Pons (tissue), 1 donor: Measurements from ENCODE around the gene PTPRE.

ENCODE experiments used
- DNase-seq: peaks from one replicate; pipeline ENCODE4 v3.0.0-alpha.2; 2016; ENCODE audit warnings: low spot score

The PTPRE gene

DNA sequence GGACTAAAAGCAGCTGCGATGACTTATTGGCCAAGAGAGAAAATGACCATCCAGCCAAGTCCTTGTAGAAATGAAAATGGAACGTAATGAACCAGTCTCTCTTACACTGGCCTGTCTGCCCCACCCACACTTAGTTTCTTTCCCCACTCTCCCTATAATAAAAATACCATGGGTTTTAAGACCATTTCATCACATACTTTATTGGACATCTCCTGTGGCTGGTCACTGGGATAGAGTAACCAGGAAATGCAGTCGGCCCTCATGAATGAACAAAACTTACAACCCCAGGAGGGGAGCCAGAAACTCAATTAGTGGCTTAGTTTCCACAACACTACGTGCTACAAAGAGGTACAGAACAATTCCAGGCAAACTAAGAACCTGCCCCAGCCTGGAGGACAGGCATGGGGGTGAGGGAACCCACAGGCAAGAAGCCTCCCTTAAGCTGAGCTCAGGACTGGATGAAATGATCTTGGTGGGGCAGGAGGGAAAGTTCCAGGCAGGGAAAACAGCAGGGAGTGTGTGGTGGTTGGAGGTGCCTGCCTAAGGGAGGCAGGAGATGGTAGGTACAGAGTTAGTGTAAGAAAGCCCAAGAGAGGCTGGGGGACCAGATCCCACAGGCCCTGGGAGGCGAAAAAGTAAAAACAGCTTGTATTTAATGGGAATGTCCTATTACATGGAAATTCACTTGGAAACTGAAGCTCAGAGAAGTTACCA lies 189.7 kb downstream of the PTPRE start:
- no peak for DNase-seq

DNA sequence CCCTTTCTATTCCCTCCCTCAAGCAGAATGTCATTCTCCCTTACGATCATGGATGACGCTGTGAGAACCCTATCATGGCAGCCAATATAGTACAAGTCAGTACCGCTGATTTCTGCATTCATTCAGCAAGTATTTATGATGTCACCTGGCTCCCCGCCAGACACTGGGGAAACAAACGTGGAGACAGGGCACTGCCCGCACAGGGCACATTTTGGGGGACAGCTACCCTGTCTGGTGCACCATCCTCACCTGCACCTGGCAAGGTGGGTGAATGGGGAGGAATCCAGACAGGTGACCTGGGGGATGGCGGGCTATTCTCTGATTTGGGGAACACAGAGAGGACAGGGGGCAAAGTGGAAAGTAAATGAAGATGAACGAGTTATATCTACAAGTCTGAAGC lies 190.9 kb downstream of the PTPRE start:
- DNase-seq: no peak

DNA sequence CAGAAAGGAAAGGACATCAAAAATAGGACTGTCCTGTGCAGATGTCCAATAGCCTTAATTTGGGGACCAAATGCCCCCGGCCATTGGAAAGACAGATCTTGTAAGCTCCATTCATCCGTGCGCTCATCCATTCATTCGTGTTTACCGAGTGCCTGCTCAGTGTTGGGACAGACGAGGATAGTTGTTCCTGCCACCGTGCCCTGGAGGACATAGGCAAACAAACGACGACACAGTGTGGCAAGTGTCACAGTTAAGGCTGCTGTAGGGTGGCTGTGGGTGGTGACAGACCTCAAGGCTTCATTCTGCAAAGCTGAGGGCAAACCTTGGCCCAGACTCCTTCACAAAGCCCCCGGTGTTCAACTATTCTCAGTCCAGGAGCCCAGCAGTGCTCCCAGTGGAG lies 191.7 kb downstream of the PTPRE start:
- no peak for DNase-seq

DNA sequence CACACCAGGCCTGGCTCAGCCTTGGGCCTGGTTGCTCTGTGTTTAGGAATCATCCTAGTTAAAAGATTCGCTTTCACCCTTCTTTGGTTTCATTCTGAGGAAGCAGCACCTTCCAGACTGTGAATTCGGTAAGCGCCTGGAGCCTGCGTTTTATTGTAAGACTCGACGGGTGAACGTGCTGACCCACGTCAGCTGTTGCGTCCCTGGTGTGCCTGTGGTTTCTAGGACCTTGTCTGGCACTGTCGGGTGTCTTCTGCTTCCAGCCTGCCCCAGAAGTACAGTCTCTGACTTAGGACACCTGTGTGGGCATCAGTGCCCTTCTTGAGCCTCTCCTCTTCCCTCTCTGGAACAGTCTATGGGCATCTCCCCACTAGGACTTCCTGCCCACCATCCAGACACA lies 193.0 kb downstream of the PTPRE start:
- DNase-seq: no peak

DNA sequence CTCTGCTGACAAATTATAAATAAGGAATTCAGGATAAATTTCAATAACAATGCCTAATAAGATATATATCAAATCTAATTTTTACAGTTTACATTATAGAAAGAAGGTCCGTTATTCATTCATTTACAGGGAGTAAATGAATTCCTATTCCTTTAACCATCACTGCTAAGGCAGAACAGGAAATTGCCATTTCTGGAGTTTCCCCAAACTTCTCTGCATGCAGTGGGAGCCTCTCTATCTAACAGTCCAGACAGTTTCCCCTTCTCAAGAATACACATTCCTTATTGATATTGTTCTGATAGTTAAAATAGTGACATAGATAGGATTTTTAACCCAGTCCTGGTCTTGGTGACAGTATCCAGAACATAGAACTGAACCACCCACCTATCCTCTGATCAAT lies 195.0 kb downstream of the PTPRE start:
- no peak for DNase-seq

DNA sequence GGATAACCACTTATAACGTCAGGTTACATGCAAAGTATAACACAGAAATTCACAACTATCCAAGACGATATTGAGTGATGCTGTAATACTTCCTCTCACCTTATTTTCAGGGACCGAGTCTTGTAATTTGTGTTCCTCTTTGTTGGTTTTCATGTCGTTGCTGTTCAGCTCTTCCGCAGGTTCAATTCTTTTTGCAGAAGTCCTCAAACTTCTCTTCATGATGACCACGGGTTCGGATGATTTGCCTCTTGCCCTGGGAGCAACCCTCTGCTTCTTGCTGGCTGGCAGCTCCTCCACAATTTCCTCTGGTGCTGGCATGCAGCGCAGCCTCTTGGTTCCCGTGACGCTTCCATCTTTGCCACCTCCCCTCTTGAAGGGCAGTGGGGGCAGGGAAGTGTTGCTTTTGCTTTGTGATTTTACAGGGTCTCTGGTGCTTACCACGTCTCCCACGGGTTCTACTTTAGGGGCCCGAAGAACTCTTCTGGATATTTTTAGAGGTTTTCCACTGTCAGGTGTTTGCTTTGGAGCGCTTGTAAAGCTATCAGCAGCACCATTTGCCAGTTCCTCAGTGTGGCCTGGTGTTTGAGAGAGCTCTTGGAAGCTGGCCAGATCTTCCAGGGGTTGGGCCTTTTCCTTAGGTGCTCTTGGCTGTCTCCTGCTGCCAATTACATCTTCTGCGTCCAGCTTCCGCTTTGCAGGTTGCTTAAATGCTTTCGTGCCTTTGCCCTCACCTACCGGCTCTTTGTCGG lies 195.8 kb downstream of the PTPRE start:
- DNase-seq: no peak

DNA sequence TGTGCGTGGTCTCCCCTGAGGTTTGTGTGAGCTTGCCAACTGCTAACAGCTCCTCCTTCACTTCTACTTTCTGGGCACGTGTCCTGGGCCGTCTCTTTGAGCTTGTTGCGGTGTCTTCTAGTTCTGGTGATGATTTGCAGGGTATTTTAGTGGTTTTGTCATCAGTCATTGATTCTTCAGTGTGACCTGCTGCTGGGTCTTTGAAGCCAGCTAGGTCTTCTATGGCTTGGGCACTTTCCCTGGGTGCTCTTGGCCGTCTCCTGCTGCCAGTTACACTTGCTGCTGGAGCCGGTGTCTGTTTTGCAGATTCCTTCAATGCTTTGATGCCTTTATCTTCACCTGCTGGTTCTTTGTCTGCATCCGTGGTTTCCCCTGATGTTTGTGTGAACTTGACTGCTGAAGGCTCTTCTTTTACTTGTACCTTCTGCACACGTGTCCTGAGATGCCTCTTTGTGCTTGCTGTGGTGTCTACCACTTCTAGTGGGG lies 196.4 kb downstream of the PTPRE start:
- no peak for DNase-seq

DNA sequence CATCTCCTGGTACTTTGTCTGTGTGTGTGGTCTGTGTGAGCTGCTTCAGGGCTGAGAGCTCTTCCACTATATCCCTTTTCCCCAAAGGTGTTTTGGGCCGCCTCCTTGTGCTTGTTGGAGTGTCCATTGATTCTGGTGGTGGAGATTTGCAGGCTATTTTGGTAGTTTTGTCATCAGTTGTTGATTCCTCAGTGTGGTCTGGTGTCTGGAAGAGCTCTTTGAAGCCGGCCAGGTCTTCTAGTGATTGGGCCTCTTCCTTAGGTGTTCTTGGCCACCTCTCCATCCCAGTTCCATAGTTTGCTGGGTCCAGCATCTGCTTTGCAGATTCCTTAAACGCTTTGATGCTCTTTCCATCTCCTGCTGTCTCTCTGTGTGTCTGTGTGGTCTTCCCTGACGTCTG lies 198.5 kb downstream of the PTPRE start:
- DNase-seq: no peak

DNA sequence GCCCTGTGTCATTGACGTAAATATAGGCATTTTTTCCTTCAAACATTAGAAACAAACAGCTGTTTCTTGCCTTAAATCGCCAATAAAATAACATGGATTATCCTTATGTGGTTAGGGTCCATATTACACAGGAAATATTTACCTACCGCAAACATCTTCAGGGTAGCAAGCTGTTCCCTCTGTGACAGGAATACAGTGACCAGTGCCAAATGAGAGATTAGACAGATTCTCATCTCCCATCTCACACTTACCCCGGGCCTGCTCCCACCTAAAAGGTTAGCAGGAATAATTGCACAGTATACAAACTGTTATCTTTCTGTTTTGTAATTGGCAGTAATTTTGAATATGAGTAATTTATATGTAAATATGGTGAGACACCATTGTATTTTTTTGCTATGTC lies 202.8 kb downstream of the PTPRE start:
- DNase-seq: no peak

DNA sequence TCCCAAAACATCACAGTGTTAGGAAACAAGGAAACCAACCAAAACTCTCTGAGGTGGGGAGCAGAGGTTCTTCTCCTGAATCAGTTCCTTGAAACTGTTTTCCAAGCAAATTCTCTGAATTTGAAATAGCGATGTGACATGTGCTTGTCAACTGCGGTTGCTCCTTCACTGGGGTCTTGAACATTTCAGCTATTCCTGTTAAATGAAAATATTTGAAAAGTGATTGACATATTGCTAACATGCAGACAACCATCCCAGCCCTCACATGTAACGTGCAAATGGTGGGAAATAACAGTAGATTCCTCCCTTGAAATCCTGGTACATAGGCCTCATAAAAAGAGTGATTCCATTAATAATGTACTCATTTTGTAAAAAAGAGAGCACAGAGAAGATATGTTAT lies 203.4 kb downstream of the PTPRE start:
- no peak for DNase-seq

DNA sequence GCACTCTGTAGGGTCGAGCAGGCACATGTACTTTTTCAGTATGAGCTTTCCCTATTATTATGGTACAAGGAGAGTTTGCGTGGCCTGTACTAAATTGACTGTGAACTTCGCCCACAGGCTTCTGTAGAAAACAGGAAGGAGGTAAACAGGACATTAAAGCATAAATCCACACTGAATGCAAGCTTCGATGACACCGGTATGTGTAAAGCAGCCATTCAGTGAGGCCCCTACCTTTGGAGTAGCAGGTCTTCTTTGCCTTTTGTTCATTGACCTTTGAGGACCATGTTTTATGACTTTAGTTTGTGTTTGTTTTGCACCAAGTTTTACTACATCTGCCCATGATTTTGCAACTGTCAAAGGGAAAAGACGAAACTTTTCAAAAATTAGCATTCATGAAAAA lies 204.8 kb downstream of the PTPRE start:
- no peak for DNase-seq

DNA sequence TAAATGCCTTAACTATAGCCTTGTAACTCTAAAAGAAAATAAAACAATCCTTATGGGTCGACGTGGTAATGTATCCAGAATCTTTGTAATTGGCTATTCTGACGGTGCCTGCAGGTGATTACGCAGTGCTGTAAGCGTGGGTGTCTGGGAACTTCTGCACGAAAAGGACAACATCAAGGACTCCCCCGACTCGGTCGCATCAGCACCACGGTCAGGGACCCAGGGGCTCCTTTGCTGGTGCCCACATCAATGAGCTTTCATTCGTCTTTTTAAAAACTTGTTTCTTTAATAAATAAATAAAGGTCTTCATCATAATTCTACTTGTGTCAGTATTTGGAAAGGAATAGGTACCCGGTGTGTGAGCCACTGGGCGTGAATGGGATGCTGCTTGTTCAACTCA lies 206.1 kb downstream of the PTPRE start:
- DNase-seq: no peak

DNA sequence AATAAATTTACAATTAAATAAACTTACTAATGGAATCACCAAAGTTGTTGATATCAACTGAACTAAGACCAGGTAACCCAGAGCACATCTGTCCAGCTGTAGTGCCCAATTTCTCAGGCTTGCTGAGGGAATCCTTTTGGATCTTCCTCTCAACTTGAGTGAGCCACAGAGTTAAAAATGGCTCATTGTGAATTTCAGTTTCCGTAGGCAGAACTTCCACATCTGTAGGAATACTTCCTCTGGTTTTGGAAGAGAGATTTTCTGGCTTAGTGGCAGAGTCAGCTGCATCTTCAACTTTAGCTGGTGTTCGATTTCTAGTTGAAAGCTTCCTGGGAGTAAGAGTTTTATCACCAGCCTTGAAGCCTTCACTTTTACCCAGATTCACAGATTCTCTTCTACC lies 208.0 kb downstream of the PTPRE start:
- DNase-seq: no peak

DNA sequence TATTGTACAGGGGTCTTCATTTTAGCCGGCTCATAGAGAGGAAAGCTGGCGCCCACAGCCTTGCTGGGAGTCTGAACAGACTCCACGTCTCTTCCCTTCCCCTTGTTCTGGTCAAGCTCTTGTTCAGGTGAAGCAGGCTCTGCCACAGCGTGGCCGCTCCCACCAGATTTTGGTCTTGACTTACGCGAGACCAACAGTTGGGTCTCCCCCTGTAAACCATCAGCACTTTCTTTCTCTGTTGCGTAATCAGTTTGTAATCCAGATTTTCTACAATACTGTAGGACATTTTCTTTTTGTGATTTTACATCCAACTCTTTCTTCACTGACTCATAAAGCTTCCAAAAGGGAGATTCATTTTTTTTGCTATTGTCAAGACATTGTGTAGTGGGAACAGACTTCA lies 208.5 kb downstream of the PTPRE start:
- no peak for DNase-seq

DNA sequence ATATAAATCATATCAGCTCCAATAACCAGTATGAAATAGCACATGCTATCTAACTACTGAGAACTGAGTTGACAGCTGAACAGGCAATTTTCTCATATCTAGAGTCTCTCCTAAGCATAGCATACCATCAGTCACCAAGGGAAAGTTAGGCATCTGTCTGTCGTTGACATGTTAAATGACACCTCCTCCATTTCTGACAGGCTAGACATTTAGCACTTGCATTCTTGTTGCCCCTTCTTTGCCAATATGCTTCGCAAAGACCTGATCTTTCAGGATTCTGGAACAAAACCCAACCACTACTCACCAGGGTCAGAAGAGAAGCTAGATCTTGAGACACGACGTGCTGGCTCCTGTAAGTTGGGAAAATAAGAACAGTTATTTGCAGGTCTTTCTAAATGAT lies 209.3 kb downstream of the PTPRE start:
- DNase-seq: no peak

DNA sequence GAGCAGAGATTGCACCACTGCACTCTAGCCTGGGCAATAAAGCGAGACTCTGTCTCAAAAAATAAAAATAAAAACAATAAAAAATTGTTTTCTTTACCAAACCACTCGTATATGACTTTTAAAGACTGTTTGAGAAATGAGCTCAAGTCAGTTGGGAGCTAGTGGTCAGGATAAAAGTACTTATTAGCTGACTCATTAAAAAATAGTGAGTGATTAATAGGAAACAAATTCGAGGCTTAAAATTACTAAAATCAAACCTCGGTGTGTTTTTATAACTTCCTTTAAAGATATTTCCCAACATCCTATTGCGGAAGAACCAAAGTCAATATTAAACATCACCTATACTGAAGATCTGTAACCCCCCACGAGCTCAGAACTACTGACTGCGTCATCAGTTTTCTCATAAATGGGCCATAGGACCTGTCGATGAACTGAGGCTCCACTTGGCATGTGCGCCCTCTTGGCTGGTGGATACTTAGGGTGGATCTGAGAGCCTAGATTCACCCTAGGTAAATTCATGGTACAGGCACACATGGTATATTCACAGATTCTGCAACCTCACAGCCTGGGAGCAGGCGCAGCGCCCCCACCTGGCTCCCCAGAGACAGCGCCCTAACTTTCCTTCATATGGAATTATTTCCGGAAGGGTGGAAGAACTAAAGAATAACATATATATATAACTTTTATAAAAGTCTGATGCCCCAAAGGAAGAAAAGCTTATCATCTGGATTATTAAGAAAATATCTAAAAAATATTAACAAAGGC lies 210.1 kb downstream of the PTPRE start:
- DNase-seq: no peak

DNA sequence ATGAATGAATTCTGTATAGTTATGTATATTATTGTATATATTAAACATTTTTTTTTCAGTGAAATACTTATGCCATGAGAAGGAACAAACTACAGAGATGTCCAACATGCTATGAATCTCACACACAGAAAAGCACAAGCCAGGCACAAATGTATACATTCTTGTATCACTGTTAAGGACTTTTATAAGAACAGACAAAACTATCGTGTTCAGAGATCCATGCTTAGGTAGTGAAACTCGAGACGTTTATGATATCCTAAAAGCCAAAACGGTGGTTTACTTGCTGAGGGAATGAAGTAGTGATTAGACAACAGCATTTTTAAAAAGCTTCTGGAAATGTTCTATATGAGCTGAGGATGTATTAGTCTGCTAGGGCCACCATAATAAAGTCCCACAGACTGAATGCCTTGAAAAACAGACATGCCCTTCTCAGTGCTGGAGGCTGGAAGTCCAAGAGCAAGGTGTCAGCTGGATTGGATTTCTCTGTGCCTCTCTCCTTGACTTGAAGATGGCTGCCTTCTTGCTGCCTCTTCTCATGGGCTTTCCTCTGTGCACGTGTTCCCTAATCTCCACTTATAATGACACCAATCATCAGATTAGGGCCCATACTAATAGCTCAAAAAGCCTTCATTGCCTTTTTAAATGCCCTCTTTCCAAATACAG lies 215.0 kb downstream of the PTPRE start:
- no peak for DNase-seq

DNA sequence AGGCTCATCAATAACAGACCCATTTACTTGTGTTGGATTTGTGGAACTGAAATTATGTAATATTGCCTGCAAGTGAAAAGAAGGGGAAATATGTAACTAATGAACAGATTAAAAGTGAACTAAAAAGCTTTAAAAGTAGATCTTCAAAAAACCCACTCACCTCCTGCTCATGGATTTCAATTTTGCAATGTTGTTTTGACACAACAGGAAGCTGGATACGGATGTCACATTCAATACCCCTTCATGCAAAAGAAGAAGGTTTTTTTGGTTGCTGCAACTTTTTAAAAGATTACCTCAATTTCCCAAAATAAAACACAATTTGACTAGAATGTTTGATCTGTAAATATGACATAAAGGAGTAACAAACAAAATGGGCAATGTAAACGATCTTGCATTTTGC lies 216.0 kb downstream of the PTPRE start:
- DNase-seq: no peak

DNA sequence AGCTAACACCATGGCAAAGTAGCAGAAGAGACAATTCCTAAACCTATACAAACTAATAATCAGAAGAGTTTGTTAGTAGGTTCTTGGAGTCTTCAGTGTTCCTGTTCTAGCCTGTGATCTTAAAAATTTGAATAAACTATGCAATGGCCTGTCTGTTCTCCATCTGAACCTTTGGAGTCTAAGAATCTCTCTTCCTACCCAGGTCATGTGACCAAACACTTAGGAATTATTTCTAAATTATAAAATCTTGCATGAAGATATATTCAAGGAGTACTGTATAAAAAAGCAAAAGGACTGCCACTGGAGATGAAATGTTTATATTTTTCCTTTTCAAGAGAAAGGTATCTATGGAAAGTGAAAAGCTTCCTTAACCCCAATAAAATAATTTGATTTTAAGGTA lies 216.9 kb downstream of the PTPRE start:
- no peak for DNase-seq

DNA sequence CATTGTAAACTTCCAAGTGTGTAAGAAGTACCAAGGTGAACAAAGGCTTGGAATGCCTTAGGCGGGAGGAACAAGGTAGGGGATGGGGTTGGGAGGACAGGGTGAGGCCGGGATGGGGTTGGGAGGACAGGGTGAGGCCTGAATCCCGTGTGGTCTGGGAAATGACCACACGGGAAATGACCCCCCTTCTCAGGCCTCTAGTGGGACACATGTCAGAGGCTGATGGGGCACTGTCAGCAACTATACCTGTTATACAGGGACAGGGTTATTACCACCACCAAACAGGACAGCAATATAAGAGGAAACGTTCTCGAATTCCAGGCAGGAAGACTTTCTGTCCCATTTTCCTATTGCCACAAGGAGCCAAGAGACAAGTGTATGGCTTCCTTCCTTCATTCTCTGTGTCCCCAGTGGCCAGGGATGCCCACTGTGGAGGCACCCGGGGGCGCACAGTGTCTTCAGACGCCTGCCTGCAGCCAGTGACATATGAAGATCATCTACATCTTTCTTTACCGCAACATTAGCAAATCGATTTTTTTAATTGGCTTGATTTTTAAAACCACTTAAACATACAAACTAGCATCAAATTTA lies 218.0 kb downstream of the PTPRE start:
- DNase-seq: no peak

DNA sequence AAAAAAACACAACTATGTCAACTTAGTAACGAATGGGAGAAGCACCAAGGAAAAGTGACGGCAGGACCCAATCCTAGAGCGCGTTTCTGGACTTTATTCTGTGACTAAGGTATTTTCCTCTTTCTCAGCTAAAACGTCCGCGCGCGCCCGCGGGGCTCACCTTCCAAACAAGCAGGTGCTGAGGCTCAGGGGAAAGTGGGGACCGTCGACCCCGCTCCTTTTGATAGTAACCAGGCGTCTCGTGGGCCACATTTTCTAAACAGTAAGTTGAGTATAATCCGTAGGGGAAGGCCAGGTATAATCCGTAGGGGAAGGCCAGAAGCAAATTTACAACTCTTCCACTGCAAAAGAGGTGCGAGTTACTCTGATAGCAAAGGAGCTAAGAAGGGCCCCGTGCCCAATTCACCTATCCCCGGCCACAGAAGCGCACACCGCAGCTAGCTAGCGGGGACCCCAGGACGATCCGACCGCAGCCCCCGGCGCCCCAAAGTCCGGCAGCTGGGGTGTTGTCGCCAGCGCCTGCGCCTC lies 218.6 kb downstream of the PTPRE start:
- no peak for DNase-seq
